Measurements from ENCODE around the gene TNRC18.
A peak's percentile ranks its signal among the peaks of the same experiment; 100 is the strongest.

TNRC18 gene

DNA sequence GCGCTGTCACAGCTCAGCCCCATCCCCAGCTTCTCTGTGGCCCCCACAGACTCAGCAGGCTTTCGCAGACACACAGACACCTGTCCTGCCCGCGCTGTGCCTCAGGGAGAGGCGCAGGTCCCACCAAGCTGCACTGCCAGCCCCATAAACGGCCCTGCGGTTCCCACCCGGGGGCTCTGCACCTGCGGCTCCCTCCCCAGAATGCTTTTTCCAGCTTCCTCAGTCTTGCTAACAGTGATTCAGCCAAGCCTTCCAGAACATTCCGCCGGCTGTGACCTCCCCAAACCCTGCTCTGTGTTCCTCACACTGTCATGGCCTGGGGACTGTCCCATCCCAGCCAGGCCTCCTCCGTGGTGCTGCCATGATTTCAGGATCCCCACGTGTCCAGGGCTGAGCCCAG, 27.8 kb upstream of the TNRC18 start:
- no peak for DNase-seq

DNA sequence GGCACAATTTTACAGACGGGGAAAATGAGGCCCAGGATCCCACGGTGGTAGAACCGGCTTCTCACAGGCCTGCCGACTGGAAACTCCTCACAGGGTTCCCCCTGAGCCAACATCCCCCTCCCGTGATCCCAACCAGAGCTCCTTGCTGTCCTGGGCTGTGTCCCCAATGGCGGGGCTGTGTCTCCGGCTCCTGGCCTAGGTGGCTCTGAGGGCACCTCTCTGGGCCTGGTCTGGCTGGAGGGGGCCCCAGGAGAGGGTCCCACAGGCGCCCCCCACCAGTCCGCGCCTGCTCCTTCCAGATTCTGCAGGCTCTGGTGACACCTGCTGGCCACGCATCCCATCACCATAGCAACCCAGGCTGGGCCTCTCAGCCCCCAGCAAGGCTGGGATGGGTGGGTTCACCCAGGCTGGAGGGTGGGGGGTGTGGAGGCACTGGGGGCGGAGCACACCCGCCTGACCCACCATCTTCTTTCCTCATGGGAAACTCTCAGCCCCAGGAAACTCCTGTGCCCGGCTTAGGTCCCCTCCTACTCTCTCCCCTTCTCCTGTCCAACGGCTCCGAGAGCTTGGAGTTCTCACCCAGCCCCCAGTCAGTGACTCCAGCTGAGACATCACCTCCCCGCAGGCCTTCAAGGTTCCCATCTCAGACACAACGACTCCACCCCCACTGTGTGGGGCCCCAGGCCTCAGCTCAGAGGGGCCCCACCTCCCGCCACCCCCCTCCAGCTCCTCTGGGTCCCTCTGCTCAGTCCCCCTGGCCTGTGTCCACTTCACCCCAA, 27.1 kb upstream of the TNRC18 start:
- DNase-seq: peak; percentile 31

DNA sequence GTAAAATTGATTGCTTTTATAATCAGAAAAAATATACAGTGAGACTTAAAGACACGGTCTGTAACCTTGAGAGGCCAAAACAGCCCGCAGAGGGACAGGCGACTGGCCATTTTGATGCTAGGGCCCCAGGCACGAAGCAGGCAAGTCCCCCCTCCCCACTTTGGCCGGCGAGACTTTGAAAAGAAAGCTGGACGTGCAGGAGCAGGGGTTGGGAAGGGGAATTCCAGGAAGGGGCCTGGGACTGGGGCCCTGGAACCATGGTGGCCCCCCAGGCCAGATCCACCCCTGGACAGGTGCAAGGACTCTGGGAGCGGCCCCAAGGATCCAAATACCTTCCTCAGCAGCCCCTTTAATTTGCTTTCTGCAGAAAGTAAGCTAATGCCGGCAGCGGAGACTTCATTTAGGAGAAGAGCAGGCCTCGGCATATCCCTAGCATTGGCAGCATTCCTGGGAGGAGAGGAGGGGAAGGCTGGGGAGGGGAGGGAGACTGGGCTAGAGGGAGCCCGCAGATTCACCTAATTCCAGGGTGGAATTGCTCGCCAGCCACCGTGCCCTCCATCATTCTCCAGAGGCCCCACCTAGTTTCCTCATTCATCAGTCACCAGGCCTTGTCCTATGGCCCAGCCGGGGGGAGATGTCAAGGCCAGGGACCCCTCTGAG, 24.9 kb upstream of the TNRC18 start:
- no peak for DNase-seq

DNA sequence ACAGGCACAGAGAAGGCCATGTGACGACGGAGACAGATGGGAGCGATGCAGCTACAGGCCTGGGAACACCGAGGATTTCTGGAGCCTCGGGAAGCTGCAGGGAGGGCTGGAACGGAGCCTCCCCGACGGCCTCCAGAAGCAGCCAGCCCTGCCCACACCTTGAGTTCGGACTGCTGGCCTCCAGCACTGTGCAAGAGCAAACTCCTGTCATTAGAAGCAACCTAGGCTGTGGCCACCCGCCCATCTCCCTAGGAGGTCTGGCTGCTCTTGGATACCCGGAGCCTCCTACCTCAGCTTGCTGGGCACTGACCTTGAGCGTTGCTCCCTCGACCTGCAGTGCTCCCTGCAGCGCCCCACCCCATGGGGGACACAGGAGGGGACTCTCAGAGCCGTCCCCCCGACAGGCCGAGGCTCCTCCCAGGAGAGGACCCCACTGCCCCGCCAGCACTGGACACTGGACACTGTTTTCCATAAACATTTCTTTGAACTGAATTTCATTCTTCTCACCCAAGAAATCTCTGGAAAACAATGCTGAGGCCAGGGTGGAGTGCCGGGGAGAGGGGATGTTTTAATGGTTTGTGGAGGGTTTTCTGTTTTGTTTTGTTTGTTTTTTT, 22.5 kb upstream of the TNRC18 start:
- DNase-seq: no peak

DNA sequence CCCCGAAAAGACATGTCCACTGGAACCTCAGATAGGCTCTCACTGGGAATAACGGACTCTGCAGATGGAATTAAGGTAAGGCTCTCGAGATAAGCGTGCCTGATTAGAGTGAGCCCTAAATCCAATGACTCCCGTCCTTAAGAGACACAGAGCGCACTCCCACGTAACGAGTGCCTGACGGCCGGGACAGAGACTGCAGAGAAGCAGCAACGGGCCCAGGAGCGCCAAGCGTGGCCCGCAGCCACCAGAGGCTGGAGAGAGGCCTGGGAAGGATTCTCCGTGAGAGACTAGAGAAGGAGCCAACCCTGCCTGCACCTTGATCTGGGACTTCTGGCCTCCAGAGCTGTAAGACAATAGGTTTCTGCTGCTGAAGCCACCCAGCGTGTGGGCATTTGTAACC, 20.0 kb upstream of the TNRC18 start:
- DNase-seq: no peak

DNA sequence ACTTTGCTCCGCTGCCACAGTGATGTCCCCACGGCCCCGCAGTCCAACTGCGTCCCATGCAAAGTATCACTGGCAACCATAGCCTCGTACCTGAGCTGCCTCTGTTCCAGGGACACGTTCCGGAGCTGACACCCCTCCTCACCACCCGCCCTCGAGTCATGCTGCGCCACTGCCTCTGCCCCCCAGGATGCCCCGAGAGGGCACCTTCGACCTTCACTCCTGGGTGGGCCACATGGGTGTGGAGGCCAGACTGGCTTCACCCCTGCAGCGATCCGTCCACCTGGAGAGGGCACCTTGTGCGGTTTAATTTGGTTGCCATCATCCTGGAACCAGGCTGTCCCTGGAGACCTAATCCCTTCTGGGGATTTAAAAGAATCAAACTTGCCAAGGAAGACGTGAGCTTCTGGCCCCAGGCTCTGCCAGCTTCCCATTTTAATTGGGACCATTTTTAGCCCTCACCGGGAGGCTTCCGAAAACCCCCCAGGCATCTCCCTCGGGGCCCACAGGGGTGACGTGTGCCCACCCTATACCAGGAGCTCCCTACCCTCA, 19.2 kb upstream of the TNRC18 start:
- DNase-seq: no peak

DNA sequence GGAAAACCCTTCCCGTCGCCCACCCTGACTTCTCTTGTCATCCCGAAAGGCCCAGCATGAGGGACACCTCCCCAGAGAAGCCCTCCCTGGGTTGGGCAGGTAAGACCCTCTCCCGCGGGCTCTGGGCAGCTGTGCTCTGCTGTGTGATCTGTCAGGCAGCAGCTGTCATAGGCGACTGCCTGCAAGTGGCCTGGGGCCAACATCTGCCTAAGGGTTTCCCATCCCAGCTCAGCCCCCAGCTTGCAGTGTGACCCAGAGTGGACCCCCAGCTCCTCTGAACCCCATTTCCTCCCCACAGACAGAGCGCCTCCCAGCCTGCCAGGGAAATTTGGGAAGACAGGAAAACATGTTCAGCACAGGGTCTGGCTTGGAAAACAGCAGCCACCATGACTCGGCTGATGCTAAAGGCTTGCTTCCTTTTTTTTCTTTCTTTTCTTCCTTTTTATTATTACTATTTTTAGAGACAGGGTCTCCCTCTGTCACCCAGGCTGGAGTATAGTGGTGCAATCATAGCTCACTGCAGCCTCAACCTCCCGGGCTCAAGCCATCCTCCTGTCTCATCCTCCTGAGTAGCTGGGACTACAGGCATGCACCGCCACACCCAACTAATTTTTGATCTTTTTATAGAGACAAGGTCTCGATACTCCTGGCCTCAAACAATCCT, 18.3 kb upstream of the TNRC18 start:
- no peak for DNase-seq

DNA sequence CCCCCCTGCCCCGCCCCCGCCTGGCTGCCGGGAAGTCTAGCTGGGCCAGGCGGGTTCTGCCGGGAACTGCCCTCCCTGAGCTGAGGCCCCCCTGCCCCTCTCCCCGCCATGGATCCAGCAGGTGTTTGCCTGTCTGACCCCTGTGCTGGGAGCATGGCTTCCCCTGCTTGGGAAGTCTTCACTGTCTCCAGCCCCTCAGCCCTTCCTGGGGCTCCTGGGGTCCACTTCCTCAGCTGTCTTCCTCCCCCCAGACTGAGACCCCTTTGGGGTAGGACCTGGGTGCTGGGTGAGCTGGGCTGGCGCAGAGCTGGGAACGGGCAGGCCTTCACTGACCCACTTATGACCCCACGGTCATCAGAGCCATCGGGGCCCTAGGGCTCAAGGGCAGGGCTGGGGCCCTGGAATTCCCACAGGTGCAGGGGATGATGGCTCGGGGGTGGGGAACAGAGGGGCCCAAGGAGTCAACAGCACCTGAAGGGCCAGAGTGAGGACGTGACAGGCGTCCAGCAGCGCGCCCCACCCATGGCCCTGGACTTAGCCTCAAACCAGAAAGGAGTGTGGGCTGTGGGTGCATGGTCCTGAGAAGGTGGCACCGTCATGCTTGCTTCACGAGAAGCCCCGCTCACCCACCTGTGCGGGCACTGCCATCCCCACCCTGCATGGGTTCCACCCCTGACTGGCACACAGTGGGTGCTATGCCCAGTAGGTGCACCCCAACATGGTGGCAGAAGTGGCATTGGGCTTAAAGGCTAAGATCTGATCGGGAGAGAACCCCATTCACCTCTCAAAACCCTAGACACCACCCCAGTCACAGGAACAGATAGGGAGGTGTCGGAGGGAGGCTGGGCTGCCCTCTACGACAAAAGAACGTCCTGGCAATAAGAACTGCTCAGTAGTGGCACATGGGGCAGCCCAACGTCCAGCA, 16.2 kb upstream of the TNRC18 start:
- DNase-seq: no peak

DNA sequence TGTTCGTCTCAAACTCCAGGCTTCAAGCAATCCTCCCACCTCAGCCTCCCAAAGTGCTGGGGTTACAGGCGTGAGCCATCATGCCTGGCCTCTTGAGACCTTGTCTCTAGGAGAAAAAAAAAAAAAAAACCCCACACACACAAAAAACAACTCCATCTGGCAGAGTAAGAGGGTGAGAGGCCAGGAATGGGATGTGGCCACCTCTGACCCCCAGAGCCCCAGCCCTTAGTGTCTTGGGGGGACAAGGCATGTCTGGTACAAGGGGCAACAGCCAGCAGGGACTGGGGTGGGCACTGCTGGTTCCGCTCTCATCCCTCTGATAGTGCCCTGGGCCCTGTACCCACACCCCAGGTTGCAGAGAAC, 15.6 kb upstream of the TNRC18 start:
- DNase-seq: no peak

DNA sequence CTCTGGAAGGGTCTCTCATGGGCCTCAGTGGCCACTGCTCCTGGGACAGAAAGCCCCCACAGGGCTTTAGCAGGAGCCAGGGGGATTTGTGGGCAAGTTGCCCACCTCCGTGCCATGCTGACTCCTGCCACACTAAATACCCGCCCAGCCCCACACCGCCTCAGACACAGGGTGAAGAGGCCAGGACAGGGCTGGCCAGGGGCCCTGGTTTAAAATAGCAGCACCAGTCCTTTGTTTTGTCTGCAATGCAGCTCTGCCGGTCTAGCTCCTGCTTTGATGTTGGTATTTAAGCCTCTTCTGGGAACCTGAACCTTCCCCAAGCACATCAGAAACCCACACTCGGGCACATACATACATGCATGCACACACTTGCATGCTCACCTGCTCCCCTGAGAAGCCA, 14.4 kb upstream of the TNRC18 start:
- DNase-seq: no peak

DNA sequence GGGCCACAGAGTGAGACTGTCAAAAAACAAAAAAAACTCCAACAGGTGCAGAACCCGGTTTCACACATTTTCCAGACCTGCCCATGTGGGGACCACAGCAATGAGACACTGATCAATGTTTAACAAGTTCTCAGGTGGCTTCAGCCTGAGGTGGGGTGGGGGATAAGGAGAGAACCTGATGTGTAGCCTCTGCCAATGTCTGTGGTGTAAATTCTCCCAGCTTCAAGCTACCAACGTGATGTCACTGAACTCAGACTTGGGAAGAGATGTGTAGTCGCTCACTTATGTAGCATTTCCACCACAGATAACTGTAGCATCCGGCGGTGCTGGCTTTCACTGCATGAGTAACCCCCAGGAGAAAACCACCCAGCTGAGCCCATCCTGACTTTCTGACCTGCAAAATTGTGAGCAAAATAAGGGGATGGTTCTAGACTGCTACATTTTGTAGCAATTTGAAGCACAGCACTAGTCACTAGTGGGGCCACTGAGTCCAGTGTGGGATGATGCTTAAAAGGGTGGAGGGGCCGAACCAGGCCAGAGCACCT, 13.8 kb upstream of the TNRC18 start:
- DNase-seq: no peak

DNA sequence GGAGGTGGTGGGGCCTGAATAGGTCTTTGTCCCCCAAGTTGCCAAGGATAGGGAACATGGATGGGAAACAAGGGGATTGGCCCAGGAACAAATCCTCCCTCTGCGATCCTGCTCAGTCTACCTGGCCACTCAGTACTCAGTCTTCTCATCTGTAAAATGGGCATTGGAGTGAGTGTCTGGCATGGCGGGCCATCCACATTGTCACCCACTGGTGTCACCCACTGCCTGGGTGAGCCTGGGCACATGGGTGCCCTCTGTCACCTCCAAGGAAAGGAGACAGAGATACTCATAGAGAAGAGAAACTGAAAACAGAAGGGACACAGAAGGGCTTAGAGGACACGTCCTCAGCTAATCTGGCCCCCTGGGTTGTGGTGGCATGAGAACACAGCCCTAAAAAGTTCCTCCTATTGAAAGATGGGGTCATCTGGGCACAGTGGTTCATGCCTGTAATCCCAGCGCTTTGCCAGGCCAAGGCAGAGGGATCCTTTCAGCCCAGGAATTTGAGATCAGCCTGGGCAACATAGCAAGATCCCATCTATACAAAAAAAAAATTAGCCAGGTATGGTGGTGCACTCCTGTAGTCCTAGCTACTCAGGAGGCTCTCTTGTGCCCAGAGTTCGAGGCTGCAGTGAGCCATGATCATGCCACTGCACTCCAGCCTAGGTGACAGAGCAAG, 12.5 kb upstream of the TNRC18 start:
- no peak for DNase-seq

DNA sequence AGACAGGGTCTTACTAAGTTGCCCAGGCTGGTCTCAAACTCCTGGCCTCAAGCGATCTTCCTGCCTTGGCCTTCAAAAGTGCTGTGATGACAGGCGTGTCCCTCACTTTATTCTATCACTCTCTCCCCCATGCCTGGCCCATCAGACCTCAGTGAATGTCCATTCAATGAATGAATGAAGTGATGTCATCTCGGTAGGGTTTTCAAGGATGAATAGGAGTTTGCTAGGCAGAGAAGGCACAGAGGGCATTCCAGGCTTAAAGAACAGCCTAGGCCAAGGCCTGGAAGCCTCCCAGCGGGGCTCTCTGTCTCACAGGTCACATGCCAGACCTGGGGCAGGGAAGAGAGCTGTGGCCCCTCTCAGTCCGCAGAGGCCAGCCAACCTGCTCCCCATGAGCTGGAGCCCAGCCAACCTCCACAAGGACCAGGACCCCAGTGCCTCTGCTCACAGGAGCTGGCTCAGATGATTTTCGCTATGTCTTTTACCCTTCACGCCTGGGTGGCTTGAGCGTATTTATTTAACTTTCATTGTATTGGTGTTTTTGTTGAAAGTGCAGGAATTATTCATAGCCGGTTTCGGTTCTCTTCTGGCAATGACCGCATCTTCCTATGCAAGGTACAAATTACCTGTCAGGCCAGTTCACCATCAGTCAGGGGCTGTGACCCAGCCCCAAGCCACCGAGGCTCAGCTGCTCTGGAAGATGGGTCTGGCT, 11.8 kb upstream of the TNRC18 start:
- no peak for DNase-seq

DNA sequence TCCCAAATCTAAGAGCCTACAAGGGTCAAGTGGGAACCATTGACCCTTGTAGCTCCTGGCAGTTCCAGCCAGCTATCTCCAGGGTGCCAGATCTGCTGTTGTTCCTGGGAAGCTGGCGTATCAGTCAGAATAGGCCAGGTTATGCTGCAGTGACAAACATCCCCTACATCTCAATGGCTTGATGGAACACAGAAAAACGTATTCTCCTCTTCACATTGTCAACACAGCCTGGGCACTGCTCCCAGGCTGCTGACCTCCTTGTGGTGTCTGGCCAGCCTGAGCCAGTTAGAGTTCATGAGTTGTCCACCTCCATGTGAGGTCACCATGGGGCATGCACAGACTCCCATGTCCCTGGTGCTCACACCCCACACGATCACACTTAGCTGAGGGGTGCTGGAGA, 9.5 kb upstream of the TNRC18 start:
- DNase-seq: no peak

DNA sequence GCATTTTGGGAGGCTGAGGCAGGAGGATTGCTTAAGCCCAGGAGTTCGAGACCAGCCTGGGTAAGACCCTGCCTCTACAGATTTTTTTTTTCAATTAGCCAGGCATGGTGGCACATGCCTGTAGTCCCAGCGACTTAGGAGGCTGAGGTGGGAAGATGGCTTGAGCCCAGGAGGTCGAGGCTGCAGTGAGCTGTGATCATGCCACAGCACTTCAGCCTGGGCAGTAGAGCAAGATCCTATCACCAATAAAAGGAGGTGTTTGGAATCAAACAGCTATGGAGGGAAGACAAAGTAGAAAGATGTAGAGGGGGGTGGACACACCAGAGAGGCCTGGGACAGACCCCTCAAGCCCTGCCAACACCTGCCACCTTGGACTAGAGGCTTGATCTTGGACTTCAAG, 9.1 kb upstream of the TNRC18 start:
- DNase-seq: no peak

DNA sequence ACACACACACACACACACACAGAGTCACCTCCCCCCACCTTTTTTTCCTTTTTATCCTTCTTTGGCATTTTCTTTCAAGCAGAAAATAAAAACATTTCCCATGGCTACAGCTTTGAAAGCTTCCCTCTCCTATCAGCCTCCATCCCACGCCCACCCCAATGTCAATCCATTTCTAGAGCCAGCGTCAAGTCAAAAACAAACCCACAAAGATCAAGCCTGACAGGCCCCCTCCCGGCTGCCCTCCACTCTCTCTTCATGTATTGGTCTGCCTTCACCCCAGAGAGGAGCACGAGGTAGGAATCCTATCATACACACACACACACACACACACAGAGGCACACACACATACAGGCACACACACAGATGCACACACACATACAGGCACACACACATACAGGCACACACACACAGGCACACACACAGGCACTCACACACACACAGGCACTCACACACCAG, 8.0 kb upstream of the TNRC18 start:
- no peak for DNase-seq

DNA sequence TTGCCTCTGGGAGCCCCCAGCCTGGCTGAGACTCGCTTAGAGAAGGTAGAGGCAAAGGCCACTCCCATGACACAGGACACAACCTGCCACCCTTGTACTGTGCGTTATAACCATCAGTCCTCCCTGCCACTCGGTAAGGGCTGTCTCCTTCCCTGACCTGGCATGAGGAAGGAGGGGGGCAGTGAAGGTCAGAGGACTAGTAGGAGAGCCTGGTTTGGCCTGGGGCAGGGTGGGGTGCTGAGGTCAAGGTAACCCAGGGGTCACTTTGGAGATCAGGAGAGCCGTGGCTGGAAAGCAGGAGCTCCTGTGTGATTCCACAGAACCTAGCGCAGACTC, 6.9 kb upstream of the TNRC18 start:
- DNase-seq: no peak

DNA sequence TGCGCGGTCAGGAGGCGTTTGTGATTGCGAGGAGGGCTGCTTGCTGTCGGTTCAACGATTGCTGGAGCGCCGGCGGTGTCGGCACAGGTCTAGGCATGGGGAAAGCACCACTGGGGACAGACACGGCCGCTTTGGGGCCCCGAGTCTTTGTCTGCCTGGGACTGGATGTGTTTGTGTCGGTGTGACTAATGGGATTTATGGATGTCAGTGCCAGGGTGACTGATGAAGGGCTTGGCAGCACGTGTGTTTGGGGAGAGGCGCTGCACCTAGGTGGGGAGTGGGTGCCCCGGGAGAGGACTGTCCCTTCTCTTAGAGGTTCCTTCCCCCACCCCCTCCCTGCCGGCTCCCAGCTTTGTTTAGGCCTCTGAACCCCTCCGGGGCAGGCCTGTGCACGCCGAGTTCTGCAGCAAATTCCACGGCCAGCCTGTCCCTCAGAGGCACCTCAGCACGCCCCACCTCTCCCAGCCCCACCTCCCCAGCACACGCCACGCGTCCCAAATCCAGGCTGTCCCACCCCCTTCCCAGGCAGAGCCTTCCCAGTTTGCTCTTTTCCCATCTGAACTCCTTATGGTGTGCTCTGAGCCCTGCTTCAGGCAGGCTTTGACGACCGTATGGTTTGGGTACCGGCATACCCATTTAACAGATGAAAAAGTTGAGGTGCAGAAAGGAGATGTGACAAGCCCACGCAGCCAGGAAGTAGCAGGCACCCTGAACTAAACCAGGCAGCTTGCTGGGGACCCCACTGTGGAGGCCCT, 6.4 kb upstream of the TNRC18 start:
- DNase-seq: no peak

DNA sequence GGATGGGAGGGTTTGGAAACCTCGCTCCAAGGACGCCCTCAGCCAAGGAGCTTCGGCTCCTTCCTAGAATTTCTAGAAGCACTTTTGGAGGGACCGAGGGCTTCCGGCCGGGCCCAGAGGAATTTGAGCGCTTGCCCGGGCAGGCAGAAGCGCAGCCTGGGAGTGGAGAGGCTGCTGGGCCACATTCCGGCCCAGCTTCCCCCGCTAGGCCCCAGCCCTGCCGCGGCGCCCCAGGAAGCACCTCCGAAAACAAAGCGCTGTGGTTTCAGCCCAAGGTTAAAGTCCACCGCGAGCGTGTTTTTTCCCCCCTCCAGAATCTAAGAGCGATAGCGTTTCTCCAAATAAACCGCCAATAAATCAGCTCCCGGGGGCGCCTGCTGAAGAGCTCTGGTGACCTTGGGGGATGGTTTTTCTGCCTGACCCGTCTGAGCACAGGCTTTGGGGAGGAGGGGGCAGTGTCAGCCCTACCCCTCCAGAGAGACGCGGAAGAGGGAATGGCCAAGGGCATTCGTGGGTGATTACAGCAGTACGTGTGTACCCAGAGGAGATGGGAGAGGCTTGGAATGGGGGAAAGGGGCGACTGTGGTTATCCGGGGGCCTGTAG, 5.7 kb upstream of the TNRC18 start:
- DNase-seq: peak; percentile 52
